CD8-positive, alpha-beta memory T cell (primary cell): ENCODE measurements around the gene GRIN3B. TPM values are rescaled to one million over a fixed set of nuclear protein-coding genes. Genes with fewer than 3 reads are reported as not detected.

ENCODE experiments used
- CTCF ChIA-PET: fragments of 350-600 bp; sonication (Branson Sonifier 250); formaldehyde crosslinking; loops from one replicate; lab custom pipeline; 2021; ENCODE audit warnings: antibody characterized with exemption; lab: Charles Lee
- POLR2A ChIA-PET: fragments of 350-600 bp; sonication (Branson Sonifier 250); formaldehyde crosslinking; loops from one replicate; lab custom pipeline; 2021; ENCODE audit warnings: antibody characterized with exemption; lab: Charles Lee
- DNase-seq, 5 donors: peaks; one replicate each; pipeline versions ENCODE4 v3.0.0 to v3.0.0-alpha.2; 2020 to 2022; ENCODE audit warnings: mixed read lengths in 1 of 5
- H3K27ac ChIP-seq: one replicate; pipeline ENCODE4 v1.7.0; 2013; ENCODE audit warnings: low read depth, mild to moderate bottlenecking, low read length, moderate library complexity
- H3K27me3 ChIP-seq: 2 replicates; pipeline ENCODE4 v1.7.0; 2013; ENCODE audit warnings: low read length, mild to moderate bottlenecking; ENCODE audit not compliant: insufficient read depth, poor library complexity, severe bottlenecking
- H3K36me3 ChIP-seq: 2 replicates; pipeline ENCODE4 v1.7.0; 2013; ENCODE audit warnings: mild to moderate bottlenecking, low read length, moderate library complexity; ENCODE audit not compliant: insufficient read depth
- H3K4me1 ChIP-seq: 2 replicates; pipeline ENCODE4 v1.7.0; 2013; ENCODE audit warnings: mild to moderate bottlenecking, low read length, moderate library complexity; ENCODE audit not compliant: insufficient read depth
- H3K4me3 ChIP-seq: 2 replicates; pipeline ENCODE4 v1.7.0; 2013; ENCODE audit warnings: mild to moderate bottlenecking, low read length
- H3K9me3 ChIP-seq: 2 replicates; pipeline ENCODE4 v1.7.0; 2013; ENCODE audit warnings: mild to moderate bottlenecking, low read length
- H3K27ac Mint-ChIP-seq, 8 donors: one replicate each; pipeline ENCODE4 v1.8.0; 2020 to 2021; ENCODE audit warnings: mixed read lengths in 8 of 8, mild to moderate bottlenecking in 6 of 8, inconsistent platforms in 3 of 8, moderate library complexity in 3 of 8
- H3K27me3 Mint-ChIP-seq, 2 donors: one replicate each; pipeline ENCODE4 v1.8.0; 2020 to 2021; ENCODE audit warnings: mixed read lengths in 2 of 2, mild to moderate bottlenecking in 1 of 2, moderate library complexity in 1 of 2
- H3K36me3 Mint-ChIP-seq, 3 donors: one replicate each; pipeline ENCODE4 v1.8.0; 2020 to 2021; ENCODE audit warnings: mixed read lengths in 3 of 3, inconsistent platforms in 1 of 3, mild to moderate bottlenecking in 1 of 3
- H3K4me1 Mint-ChIP-seq, 3 donors: one replicate each; pipeline ENCODE4 v1.8.0; 2020 to 2021; ENCODE audit warnings: mixed read lengths in 3 of 3, inconsistent platforms in 1 of 3, mild to moderate bottlenecking in 1 of 3
- H3K4me3 Mint-ChIP-seq, 7 donors: one replicate each; pipeline ENCODE4 v1.8.0; 2020 to 2021; ENCODE audit warnings: mixed read lengths in 7 of 7, mild to moderate bottlenecking in 6 of 7, moderate library complexity in 4 of 7, inconsistent platforms in 2 of 7
- H3K9me3 Mint-ChIP-seq, 5 donors: one replicate each; pipeline ENCODE4 v1.8.0; 2020 to 2022; ENCODE audit warnings: mixed read lengths in 5 of 5, mild to moderate bottlenecking in 3 of 5, moderate library complexity in 2 of 5, inconsistent platforms in 1 of 5
- polyA plus RNA-seq: library from polyadenylated mRNA; unstranded; fragments of 300-500 nt; fragmentation: Illumina TruSeq; gene quantifications from one replicate; pipeline ENCODE4 v1.2.3, GENCODE V29; 2021
- total RNA-seq, 2 experiments: library from RNA; stranded (reverse); gene quantifications; one replicate each; pipeline ENCODE4 v1.2.3, GENCODE V29; 2021

The GRIN3B gene
- total and polyA plus RNA-seq, 3 experiments from 2014 or later, result not detected

DNA sequence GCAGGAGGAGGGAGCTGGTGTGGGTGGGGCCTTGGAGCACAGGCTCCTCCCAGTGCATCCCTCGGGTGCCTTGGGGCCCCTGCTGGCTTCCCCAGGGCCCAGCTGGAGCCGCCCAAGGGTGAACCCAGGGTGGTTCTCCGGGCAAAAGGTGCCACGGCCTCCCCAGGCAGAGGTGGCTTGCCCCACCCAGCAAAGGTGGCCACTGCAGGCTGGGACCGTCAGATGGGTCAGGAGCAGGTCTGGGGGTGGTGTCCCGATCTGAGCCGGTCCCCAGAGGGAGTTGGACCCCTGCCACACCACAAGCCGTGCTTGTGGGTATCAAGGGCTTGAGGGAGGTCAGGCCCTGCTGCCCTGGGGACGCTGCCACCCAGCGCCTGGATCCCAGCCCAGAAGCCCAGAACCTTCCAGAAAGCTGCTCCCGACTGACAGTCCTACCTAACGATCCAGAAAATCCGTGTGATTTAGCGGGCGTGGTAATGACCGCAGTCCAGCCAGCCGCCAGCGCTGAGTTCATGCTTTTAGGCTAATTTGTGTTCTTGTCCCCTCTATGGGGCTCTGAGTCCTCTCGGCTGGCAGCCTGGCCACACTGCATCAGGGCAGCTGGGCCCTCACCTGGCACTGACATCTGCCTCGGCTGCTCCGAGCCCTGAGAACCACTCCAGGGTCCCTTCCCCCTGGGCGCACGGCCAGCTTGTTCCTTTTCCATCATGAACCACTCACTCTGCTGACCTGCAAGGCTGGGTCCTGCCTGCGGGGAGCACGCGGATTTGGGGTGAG is 5.0 kb upstream of the GRIN3B start:
- H3K36me3 Mint-ChIP-seq, result peaks cover 0 to 20% (median 0%) of the 10 kb centered on the region in 3 donors
- Histone ChIP-seq H3K36me3 (no peaks in the 10 kb centered on the region), H3K4me3 (no peak overlapping the region), H3K4me1 (peaks cover 22% of the 10 kb centered on the region), H3K9me3 (no peaks in the 10 kb centered on the region), H3K27ac (no peak overlapping the region), H3K27me3 (peaks cover 15% of the 10 kb centered on the region)
- peaks cover 6 to 32% (median 13%) of the 10 kb centered on the region in 3 donors for H3K4me1 Mint-ChIP-seq
- H3K27me3 Mint-ChIP-seq, result peaks cover 2 to 19% of the 10 kb centered on the region in 2 donors
- no peak for DNase-seq
- H3K27ac Mint-ChIP-seq, result peak overlapping the region in 3 of 8 donors; percentile 9 to 96 (median 50)
- H3K4me3 Mint-ChIP-seq, result no peak overlapping the region
- ChIA-PET POLR2A (interaction anchor here (1.5 kb wide), 2 partner anchors 11 to 75 kb away, joined by 3 to 4 read pairs; partner anchors contain the start of gene WDR18), CTCF (interaction anchor here (0.5 to 2.5 kb wide), 6 partner anchors 7 to 131 kb away, joined by 3 to 15 read pairs (median 4); partner anchors contain the start of gene WDR18)
- peaks cover 0 to 6% (median 0%) of the 10 kb centered on the region in 5 donors for H3K9me3 Mint-ChIP-seq

DNA sequence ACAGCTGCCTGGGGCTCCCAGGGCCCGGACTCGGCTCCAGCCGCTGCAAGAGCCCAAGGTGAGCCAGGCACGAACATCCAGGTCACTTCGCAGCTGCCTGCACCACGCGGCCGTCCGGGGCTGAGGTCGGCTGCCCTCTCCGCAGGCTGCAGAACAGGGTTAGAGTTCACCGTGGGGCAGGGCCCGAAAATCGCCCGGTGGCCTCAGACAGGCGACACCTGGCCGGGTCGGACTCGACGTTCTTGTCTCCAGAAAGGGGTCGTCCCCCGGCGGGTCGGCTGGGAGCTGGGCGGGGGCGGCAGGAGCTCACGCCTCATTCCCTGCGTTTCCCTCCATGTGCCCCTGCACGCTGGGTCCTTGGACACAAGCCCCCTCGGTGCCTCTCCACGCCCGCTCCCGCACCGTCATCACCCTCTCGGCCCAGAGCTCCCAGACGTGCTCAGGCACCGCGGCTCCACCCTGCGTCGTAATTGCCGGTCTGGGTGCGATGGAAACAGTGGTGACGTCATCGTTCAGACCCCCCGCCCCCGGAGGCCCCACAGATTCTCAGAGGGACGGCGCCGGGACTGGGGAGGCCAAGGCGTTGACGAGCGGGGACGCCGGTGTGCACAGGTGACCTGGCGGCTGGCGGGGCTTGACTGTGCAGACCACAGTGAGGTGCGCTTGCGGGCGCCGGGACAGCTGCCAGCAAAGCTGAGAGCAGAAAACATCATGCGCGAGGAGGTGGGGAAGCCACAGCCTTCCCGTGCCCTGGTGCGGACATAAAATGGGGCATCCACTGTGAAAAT is 4.0 kb upstream of the GRIN3B start:
- Histone ChIP-seq H3K27me3 (peaks cover 21% of the 10 kb centered on the region), H3K27ac (no peak overlapping the region), H3K4me1 (peaks cover 26% of the 10 kb centered on the region), H3K36me3 (no peaks in the 10 kb centered on the region), H3K4me3 (peak overlapping the region; percentile 34), H3K9me3 (no peaks in the 10 kb centered on the region)
- Mint-ChIP-seq H3K36me3 (peaks cover 0 to 14% (median 0%) of the 10 kb centered on the region in 3 donors), H3K27me3 (peaks cover 3 to 22% of the 10 kb centered on the region in 2 donors), H3K9me3 (peaks cover 0 to 6% (median 0%) of the 10 kb centered on the region in 5 donors), H3K4me1 (peaks cover 6 to 37% (median 13%) of the 10 kb centered on the region in 3 donors), H3K4me3 (peak overlapping the region; percentile 67 to 86 (median 76)), H3K27ac (peak overlapping the region; percentile 85 to 99 (median 93))
- POLR2A ChIA-PET, result interaction anchor here (0.6 to 3.0 kb wide), 6 partner anchors 8 to 206 kb away, joined by 3 to 24 read pairs (median 4); partner anchors contain the start of gene WDR18
- CTCF ChIA-PET, result interaction anchor here (0.5 to 2.5 kb wide), 10 partner anchors 8 to 132 kb away, joined by 3 to 15 read pairs (median 5); partner anchors contain the start of genes ARHGAP45 and WDR18
- DNase-seq, result peak; percentile 86 to 94 (median 90)

DNA sequence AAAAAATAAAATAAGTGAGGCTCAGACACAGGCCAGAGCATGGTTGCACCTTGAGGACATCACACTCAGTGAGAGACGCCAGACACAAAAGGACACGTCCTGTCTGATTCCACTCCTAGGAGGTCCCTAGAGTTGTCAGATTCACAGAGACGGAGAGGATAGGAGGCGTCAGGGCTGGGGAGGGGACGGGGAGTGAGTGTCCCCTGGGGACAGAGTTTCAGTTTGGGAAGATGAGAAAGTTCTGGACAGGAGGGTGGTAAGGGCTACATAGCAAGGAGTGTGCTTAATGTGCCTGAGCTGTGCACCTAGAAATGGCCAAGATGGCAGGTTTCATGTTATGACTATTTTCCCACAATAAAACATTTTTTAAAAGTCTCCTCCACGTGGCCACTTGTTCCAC is 2.2 kb upstream of the GRIN3B start:
- H3K4me3 Mint-ChIP-seq, result peak overlapping the region in 5 of 7 donors; percentile 7 to 76 (median 31)
- peak overlapping the region in 4 of 8 donors; percentile 79 to 85 (median 80) for H3K27ac Mint-ChIP-seq
- no peaks in the 10 kb centered on the region for H3K36me3 ChIP-seq
- POLR2A ChIA-PET, result interaction anchor here (0.6 to 3.0 kb wide), 2 partner anchors 13 to 149 kb away, joined by 3 to 24 read pairs; partner anchors contain the start of gene WDR18
- H3K27me3 ChIP-seq, result peaks cover 25% of the 10 kb centered on the region
- peaks cover 0 to 10% (median 0%) of the 10 kb centered on the region in 3 donors for H3K36me3 Mint-ChIP-seq
- H3K4me1 Mint-ChIP-seq, result peaks cover 6 to 38% (median 13%) of the 10 kb centered on the region in 3 donors
- peaks cover 10 to 28% of the 10 kb centered on the region in 2 donors for H3K27me3 Mint-ChIP-seq
- no peak overlapping the region for H3K4me3 ChIP-seq
- peaks cover 0 to 6% (median 0%) of the 10 kb centered on the region in 5 donors for H3K9me3 Mint-ChIP-seq
- H3K4me1 ChIP-seq, result peaks cover 32% of the 10 kb centered on the region
- no peaks in the 10 kb centered on the region for H3K9me3 ChIP-seq
- DNase-seq, result no peak
- H3K27ac ChIP-seq, result no peak overlapping the region
- CTCF ChIA-PET, result interaction anchor here (2.0 to 2.5 kb wide), 3 partner anchors 13 to 74 kb away, joined by 6 to 15 read pairs (median 6); partner anchors contain the start of gene WDR18

DNA sequence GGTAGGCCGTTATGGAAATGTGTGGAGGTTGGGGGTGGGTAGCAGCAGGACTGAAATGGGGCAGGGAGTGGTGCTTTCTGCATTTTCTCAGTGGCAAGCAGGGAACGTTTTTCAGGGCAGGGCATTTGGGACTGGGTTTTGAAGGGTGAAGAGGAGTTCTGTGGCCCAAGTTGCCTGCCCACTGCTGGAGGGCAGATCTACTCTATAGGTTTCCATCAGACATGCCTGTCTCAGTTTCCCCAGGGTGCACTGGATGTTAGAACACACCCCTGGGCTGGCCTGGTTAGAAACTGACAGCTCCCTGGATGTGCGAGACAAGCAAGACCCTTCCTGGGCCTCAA is 870 bp upstream of the GRIN3B start:
- Histone ChIP-seq H3K36me3 (no peaks in the 10 kb centered on the region), H3K27me3 (peaks cover 25% of the 10 kb centered on the region), H3K27ac (no peak overlapping the region), H3K9me3 (no peaks in the 10 kb centered on the region), H3K4me3 (no peak overlapping the region), H3K4me1 (peaks cover 32% of the 10 kb centered on the region)
- Mint-ChIP-seq H3K27ac (peak overlapping the region in 6 of 8 donors; percentile 26 to 89 (median 53)), H3K9me3 (peaks cover 0 to 6% (median 0%) of the 10 kb centered on the region in 5 donors), H3K4me3 (peak overlapping the region in 6 of 7 donors; percentile 18 to 58 (median 39)), H3K27me3 (peaks cover 10 to 28% of the 10 kb centered on the region in 2 donors), H3K4me1 (peaks cover 6 to 38% (median 13%) of the 10 kb centered on the region in 3 donors), H3K36me3 (peaks cover 0 to 2% (median 0%) of the 10 kb centered on the region in 3 donors)
- POLR2A ChIA-PET, result interaction anchor here (0.6 kb wide), 1 partner anchor 94 kb away, joined by 3 read pairs; no protein-coding TSS in a partner anchor
- CTCF ChIA-PET, result interaction anchor here (0.9 to 2.5 kb wide), 4 partner anchors 11 to 74 kb away, joined by 3 to 7 read pairs (median 4); partner anchors contain the start of gene RNU6-2
- DNase-seq, result no peak

DNA sequence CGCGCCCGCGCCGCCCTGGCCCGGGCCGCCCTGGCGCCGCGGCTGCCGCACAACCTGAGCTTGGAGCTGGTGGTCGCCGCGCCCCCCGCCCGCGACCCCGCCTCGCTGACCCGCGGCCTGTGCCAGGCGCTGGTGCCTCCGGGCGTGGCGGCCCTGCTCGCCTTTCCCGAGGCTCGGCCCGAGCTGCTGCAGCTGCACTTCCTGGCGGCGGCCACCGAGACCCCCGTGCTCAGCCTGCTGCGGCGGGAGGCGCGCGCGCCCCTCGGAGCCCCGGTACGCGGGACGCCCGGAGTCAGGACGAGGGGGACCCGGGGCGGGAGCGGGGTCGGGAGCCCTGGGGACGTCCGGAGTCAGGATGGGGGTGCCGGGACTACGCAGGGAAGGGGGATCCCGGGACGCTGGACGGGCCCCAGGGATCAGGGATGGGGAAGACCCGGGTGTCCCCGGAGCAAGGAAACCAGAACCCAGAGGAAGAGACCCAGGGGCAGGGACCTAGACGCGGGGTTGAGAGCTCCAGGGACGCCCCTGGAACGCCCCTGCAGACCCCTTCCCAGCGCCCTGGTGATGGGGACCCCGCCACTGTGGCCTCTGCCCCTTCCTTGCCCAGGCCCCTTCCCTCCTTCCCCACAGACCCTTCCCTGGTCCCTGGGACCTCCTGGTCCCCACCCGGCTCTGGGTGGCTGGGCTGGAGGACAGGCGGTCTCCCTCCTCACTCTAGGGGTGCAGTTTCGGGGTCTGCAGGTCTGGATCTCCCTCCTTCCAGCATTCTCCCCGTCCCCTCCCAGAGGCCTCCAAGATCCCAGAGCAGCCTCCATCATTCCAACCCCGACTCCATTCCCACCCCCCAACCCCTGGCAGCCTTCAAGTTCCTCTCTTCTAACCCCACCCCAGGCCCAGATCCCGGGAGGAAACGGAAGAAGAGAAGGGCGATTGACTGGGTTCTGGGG is 645 bp downstream of the GRIN3B start:
- DNase-seq, result no peak
- Histone ChIP-seq H3K4me1 (peaks cover 29% of the 10 kb centered on the region), H3K27me3 (peaks cover 25% of the 10 kb centered on the region), H3K27ac (no peak overlapping the region), H3K9me3 (no peaks in the 10 kb centered on the region), H3K4me3 (no peak overlapping the region), H3K36me3 (no peaks in the 10 kb centered on the region)
- Mint-ChIP-seq H3K27ac (peak overlapping the region in 2 of 8 donors; percentile 29 to 74), H3K27me3 (peaks cover 12 to 28% of the 10 kb centered on the region in 2 donors), H3K4me1 (peaks cover 6 to 33% (median 13%) of the 10 kb centered on the region in 3 donors), H3K9me3 (peaks cover 0 to 6% (median 0%) of the 10 kb centered on the region in 5 donors), H3K4me3 (peak overlapping the region in 4 of 7 donors; percentile 12 to 59 (median 48)), H3K36me3 (peaks cover 0 to 2% (median 0%) of the 10 kb centered on the region in 3 donors)
- POLR2A ChIA-PET, result interaction anchor here (1.0 kb wide), 2 partner anchors 26 to 54 kb away, joined by 3 read pairs; no protein-coding TSS in a partner anchor
- CTCF ChIA-PET, result interaction anchor here (0.8 to 2.5 kb wide), 7 partner anchors 15 to 105 kb away, joined by 3 to 7 read pairs (median 4); partner anchors contain the start of gene RNU6-2

DNA sequence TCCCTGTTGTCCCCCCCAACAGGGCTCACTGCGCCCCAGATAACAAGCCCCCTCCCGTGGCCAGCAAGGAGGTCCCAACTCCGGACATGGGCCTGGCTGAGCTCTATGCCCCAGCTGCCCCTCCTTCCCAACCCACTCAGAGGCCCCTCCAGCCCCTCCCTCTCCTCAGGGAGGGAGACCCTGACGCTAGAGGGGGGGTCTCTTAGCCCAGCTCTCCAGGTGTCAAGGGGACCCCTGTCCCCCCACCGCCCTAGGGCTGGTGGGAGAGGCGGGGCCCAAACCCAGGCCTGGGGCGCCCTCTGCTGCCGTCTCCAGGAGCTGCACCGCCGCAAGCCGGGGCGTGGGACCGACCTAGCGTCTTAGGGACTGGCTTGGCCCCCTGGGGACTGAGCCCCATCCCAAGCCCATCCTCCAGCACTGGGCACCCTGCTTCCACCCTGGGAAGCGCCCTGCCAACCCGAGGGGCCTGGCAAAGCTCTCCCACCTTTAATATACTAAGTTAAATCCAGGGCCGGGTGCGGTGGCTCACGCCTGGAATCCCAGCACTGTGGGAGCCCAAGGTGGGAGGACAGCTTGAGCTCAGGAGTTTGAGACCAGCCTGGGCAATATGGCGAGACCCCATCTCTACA is 1.4 kb downstream of the GRIN3B start:
- H3K4me3 Mint-ChIP-seq, result peak overlapping the region in 1 of 7 donors; percentile 59
- no peak overlapping the region for H3K4me3 ChIP-seq
- H3K4me1 ChIP-seq, result peaks cover 21% of the 10 kb centered on the region
- no peaks in the 10 kb centered on the region for H3K9me3 ChIP-seq
- peaks cover 1 to 25% (median 9%) of the 10 kb centered on the region in 3 donors for H3K4me1 Mint-ChIP-seq
- H3K27me3 ChIP-seq, result peaks cover 25% of the 10 kb centered on the region
- DNase-seq, result peak; percentile 56 to 77 (median 65)
- H3K27me3 Mint-ChIP-seq, result peaks cover 10 to 28% of the 10 kb centered on the region in 2 donors
- ChIA-PET CTCF (interaction anchor here (0.8 to 1.5 kb wide), 5 partner anchors 14 to 106 kb away, joined by 3 to 5 read pairs (median 4); no protein-coding TSS in a partner anchor), POLR2A (interaction anchor here (1.0 kb wide), 2 partner anchors 25 to 54 kb away, joined by 3 read pairs; no protein-coding TSS in a partner anchor)
- no peaks in the 10 kb centered on the region for H3K36me3 ChIP-seq
- peaks cover 0 to 2% (median 0%) of the 10 kb centered on the region in 5 donors for H3K9me3 Mint-ChIP-seq
- H3K27ac Mint-ChIP-seq, result peak overlapping the region in 2 of 8 donors; percentile 29 to 74
- no peak overlapping the region for H3K27ac ChIP-seq
- no peaks in the 10 kb centered on the region for H3K36me3 Mint-ChIP-seq
